ENCODE measurements around the gene RPRML.

RPRML gene

GRCh38 chr17:46943501-46944393, 35.3 kb downstream of the RPRML start:
- Histone ChIP-seq H3K9ac (ENCODE audit: insufficient read length, low read depth) (peak overlapping the region; percentile 37), H3K4me1 (ENCODE audit: insufficient read depth, insufficient read length) (peaks cover 24% of the 10 kb centered on the region), H3K4me3 (ENCODE audit: insufficient read length, low read depth) (no peak overlapping the region), H3K36me3 (ENCODE audit: insufficient read depth, insufficient read length, low read length) (peaks cover 39% of the 10 kb centered on the region), H3K9me3 (ENCODE audit: insufficient read depth, low read length) (no peaks in the 10 kb centered on the region), H3K27me3 (ENCODE audit: insufficient read depth, insufficient read length) (no peaks in the 10 kb centered on the region)
- DNase-seq (ENCODE audit: low read depth, low spot score) = no peak
- TF ChIP-seq SUZ12 (IDR thresholded peaks at IDR 0.05; ENCODE audit: extremely low read depth, insufficient read depth, insufficient read length) (no peak), YY1 (IDR thresholded peaks at IDR 0.05; ENCODE audit: insufficient read depth, insufficient read length) (no peak), ZNF274 (IDR thresholded peaks at IDR 0.05; ENCODE audit: low read depth, low read length) (no peak)

- Histone ChIP-seq H3K36me3 (ENCODE audit: insufficient read depth, insufficient read length, low read length) (peaks cover 39% of the 10 kb centered on the region), H3K9me3 (ENCODE audit: insufficient read depth, low read length) (no peaks in the 10 kb centered on the region), H3K4me1 (ENCODE audit: insufficient read depth, insufficient read length) (peaks cover 24% of the 10 kb centered on the region), H3K27me3 (ENCODE audit: insufficient read depth, insufficient read length) (no peaks in the 10 kb centered on the region), H3K9ac (ENCODE audit: insufficient read length, low read depth) (peak overlapping the region; percentile 29), H3K4me3 (ENCODE audit: insufficient read length, low read depth) (no peak overlapping the region)
- TF ChIP-seq YY1 (IDR thresholded peaks at IDR 0.05; ENCODE audit: insufficient read depth, insufficient read length) = no peak
- no peak for TF ChIP-seq SUZ12 (IDR thresholded peaks at IDR 0.05; ENCODE audit: extremely low read depth, insufficient read depth, insufficient read length)
- no peak for TF ChIP-seq ZNF274 (IDR thresholded peaks at IDR 0.05; ENCODE audit: low read depth, low read length)
- no peak for DNase-seq (ENCODE audit: low read depth, low spot score)
These were observed 35.9 kb downstream of the RPRML start for GRCh38 chr17:46943218-46943500.

GRCh38 chr17:46942441-46943217, 36.4 kb downstream of the RPRML start:
- TF ChIP-seq YY1 (IDR thresholded peaks at IDR 0.05; ENCODE audit: insufficient read depth, insufficient read length) = no peak
- TF ChIP-seq SUZ12 (IDR thresholded peaks at IDR 0.05; ENCODE audit: extremely low read depth, insufficient read depth, insufficient read length) = no peak
- TF ChIP-seq ZNF274 (IDR thresholded peaks at IDR 0.05; ENCODE audit: low read depth, low read length) = no peak

GRCh38 chr17:46940692-46941404, 38.2 kb downstream of the RPRML start:
- H3K9me3 ChIP-seq (ENCODE audit: insufficient read depth, low read length) = no peaks in the 10 kb centered on the region
- H3K4me1 ChIP-seq (ENCODE audit: insufficient read depth, insufficient read length) = peaks cover 24% of the 10 kb centered on the region
- peak; percentile 56 for DNase-seq (ENCODE audit: low read depth, low spot score)
- no peak overlapping the region for H3K9ac ChIP-seq (ENCODE audit: insufficient read length, low read depth)
- H3K4me3 ChIP-seq (ENCODE audit: insufficient read length, low read depth) = no peak overlapping the region
- no peaks in the 10 kb centered on the region for H3K27me3 ChIP-seq (ENCODE audit: insufficient read depth, insufficient read length)
- TF ChIP-seq ZNF274 (IDR thresholded peaks at IDR 0.05; ENCODE audit: low read depth, low read length) = no peak
- no peak for TF ChIP-seq YY1 (IDR thresholded peaks at IDR 0.05; ENCODE audit: insufficient read depth, insufficient read length)
- TF ChIP-seq SUZ12 (IDR thresholded peaks at IDR 0.05; ENCODE audit: extremely low read depth, insufficient read depth, insufficient read length) = no peak
- peaks cover 56% of the 10 kb centered on the region for H3K36me3 ChIP-seq (ENCODE audit: insufficient read depth, insufficient read length, low read length)

More at GRCh38 chr17:46942441-46943217, 36.4 kb downstream of the RPRML start:
- DNase-seq (ENCODE audit: low read depth, low spot score) = peak; percentile 52
- Histone ChIP-seq H3K36me3 (ENCODE audit: insufficient read depth, insufficient read length, low read length) (peaks cover 39% of the 10 kb centered on the region), H3K9me3 (ENCODE audit: insufficient read depth, low read length) (no peaks in the 10 kb centered on the region), H3K9ac (ENCODE audit: insufficient read length, low read depth) (no peak overlapping the region), H3K4me3 (ENCODE audit: insufficient read length, low read depth) (no peak overlapping the region), H3K27me3 (ENCODE audit: insufficient read depth, insufficient read length) (no peaks in the 10 kb centered on the region), H3K4me1 (ENCODE audit: insufficient read depth, insufficient read length) (peaks cover 24% of the 10 kb centered on the region)

- H3K36me3 ChIP-seq (ENCODE audit: insufficient read depth, insufficient read length, low read length) = peaks cover 96% of the 10 kb centered on the region
- TF ChIP-seq ZNF274 (IDR thresholded peaks at IDR 0.05; ENCODE audit: low read depth, low read length) (no peak), YY1 (IDR thresholded peaks at IDR 0.05; ENCODE audit: insufficient read depth, insufficient read length) (no peak), SUZ12 (IDR thresholded peaks at IDR 0.05; ENCODE audit: extremely low read depth, insufficient read depth, insufficient read length) (no peak)
- no peaks in the 10 kb centered on the region for H3K9me3 ChIP-seq (ENCODE audit: insufficient read depth, low read length)
- no peak overlapping the region for H3K9ac ChIP-seq (ENCODE audit: insufficient read length, low read depth)
- H3K4me3 ChIP-seq (ENCODE audit: insufficient read length, low read depth) = no peak overlapping the region
- H3K4me1 ChIP-seq (ENCODE audit: insufficient read depth, insufficient read length) = no peaks in the 10 kb centered on the region
- H3K27me3 ChIP-seq (ENCODE audit: insufficient read depth, insufficient read length) = no peaks in the 10 kb centered on the region
- DNase-seq (ENCODE audit: low read depth, low spot score) = no peak
These were observed 43.3 kb downstream of the RPRML start for GRCh38 chr17:46935658-46936266.

GRCh38 chr17:46931596-46931995, 47.5 kb downstream of the RPRML start:
- TF ChIP-seq YY1 (IDR thresholded peaks at IDR 0.05; ENCODE audit: insufficient read depth, insufficient read length) (no peak), SUZ12 (IDR thresholded peaks at IDR 0.05; ENCODE audit: extremely low read depth, insufficient read depth, insufficient read length) (no peak), ZNF274 (IDR thresholded peaks at IDR 0.05; ENCODE audit: low read depth, low read length) (no peak)
- no peak for DNase-seq (ENCODE audit: low read depth, low spot score)
- no peaks in the 10 kb centered on the region for H3K27me3 ChIP-seq (ENCODE audit: insufficient read depth, insufficient read length)
- H3K9me3 ChIP-seq (ENCODE audit: insufficient read depth, low read length) = no peaks in the 10 kb centered on the region
- peaks cover 80% of the 10 kb centered on the region for H3K36me3 ChIP-seq (ENCODE audit: insufficient read depth, insufficient read length, low read length)
- no peak overlapping the region for H3K4me3 ChIP-seq (ENCODE audit: insufficient read length, low read depth)
- H3K4me1 ChIP-seq (ENCODE audit: insufficient read depth, insufficient read length) = no peaks in the 10 kb centered on the region
- no peak overlapping the region for H3K9ac ChIP-seq (ENCODE audit: insufficient read length, low read depth)
